Naive thymus-derived CD4-positive, alpha-beta T cell (primary cell): Measurements from ENCODE around the gene XPC. TPM values are rescaled to one million over a fixed set of nuclear protein-coding genes. Genes with fewer than 3 reads are reported as not detected.
A peak's percentile ranks its signal among the peaks of the same experiment; 100 is the strongest.

Source experiments
- ATAC-seq: fragments of 150-1000 bp; cut with Tn5 transposase; 2 replicates; pipeline ENCODE4 v1.10.0; 2021; ENCODE audit warnings: mild to moderate bottlenecking, moderate library complexity
- CTCF ChIA-PET: fragments of 350-600 bp; sonication (Branson Sonifier 250); formaldehyde crosslinking; loops from one replicate; lab custom pipeline; 2021; ENCODE audit warnings: antibody characterized with exemption; lab: Charles Lee
- POLR2A ChIA-PET: fragments of 350-600 bp; sonication (Branson Sonifier 250); formaldehyde crosslinking; loops from one replicate; lab custom pipeline; 2021; ENCODE audit warnings: antibody characterized with exemption, inconsistent platforms; lab: Charles Lee
- DNase-seq, 9 donors: peaks; one replicate each; pipeline versions ENCODE4 v3.0.0 to v3.0.0-alpha.2; 2020 to 2022; ENCODE audit warnings: mixed read lengths in 1 of 9
- H3K27ac ChIP-seq: one replicate; pipeline ENCODE4 v1.7.0; 2013; ENCODE audit warnings: mild to moderate bottlenecking, low read depth, low read length, moderate library complexity
- H3K27me3 ChIP-seq, 2 donors: one replicate each; pipeline ENCODE4 v1.7.0; 2013; ENCODE audit warnings: low read length in 2 of 2, mild to moderate bottlenecking in 2 of 2, moderate library complexity in 2 of 2; ENCODE audit not compliant: control insufficient read depth in 2 of 2, insufficient read depth in 2 of 2
- H3K36me3 ChIP-seq, 3 experiments: 1 replicate in 2 of 3; 2 replicates in 1 of 3; pipeline ENCODE4 v1.7.0; 2013; ENCODE audit warnings: low read length in 3 of 3, mild to moderate bottlenecking in 3 of 3, moderate library complexity in 1 of 3; ENCODE audit not compliant: insufficient read depth in 3 of 3, control insufficient read depth in 2 of 3
- H3K4me1 ChIP-seq, 2 donors: one replicate each; pipeline ENCODE4 v1.7.0; 2013; ENCODE audit warnings: low read length in 2 of 2, mild to moderate bottlenecking in 2 of 2, moderate library complexity in 1 of 2; ENCODE audit not compliant: control insufficient read depth in 2 of 2, insufficient read depth in 2 of 2
- H3K4me3 ChIP-seq: 2 replicates; pipeline ENCODE4 v1.7.0; 2013; ENCODE audit warnings: mild to moderate bottlenecking, low read length
- H3K9me3 ChIP-seq, 3 experiments: 1 replicate in 2 of 3; 2 replicates in 1 of 3; pipeline ENCODE4 v1.7.0; 2013; ENCODE audit warnings: low read length in 3 of 3; ENCODE audit not compliant: control insufficient read depth in 2 of 3
- H3K27ac Mint-ChIP-seq, 9 donors: one replicate each; pipeline ENCODE4 v1.8.0; 2020 to 2022; ENCODE audit warnings: mixed read lengths in 9 of 9, mild to moderate bottlenecking in 8 of 9, moderate library complexity in 5 of 9, inconsistent platforms in 2 of 9
- H3K27me3 Mint-ChIP-seq, 5 donors: one replicate each; pipeline ENCODE4 v1.8.0; 2021 to 2022; ENCODE audit warnings: mixed read lengths in 5 of 5, mild to moderate bottlenecking in 1 of 5
- H3K36me3 Mint-ChIP-seq, 5 donors: one replicate each; pipeline ENCODE4 v1.8.0; 2020 to 2022; ENCODE audit warnings: mixed read lengths in 5 of 5, mild to moderate bottlenecking in 3 of 5, inconsistent platforms in 1 of 5
- H3K4me1 Mint-ChIP-seq, 7 donors: one replicate each; pipeline ENCODE4 v1.8.0; 2020 to 2022; ENCODE audit warnings: mixed read lengths in 7 of 7, mild to moderate bottlenecking in 3 of 7, inconsistent platforms in 1 of 7
- H3K4me3 Mint-ChIP-seq, 10 donors: one replicate each; pipeline ENCODE4 v1.8.0; 2020 to 2022; ENCODE audit warnings: mild to moderate bottlenecking in 10 of 10, mixed read lengths in 10 of 10, moderate library complexity in 6 of 10, inconsistent platforms in 2 of 10
- H3K9me3 Mint-ChIP-seq, 11 donors: one replicate each; pipeline ENCODE4 v1.8.0; 2020 to 2022; ENCODE audit warnings: mixed read lengths in 11 of 11, mild to moderate bottlenecking in 4 of 11, inconsistent platforms in 1 of 11, moderate library complexity in 1 of 11
- intact Hi-C, 2 donors: fragments of 100-400 bp; cut with micrococcal nuclease; formaldehyde crosslinking; loops; one replicate each; pipeline ENCODE4 v1.15.1; 2023
- polyA plus RNA-seq, 2 donors: library from polyadenylated mRNA; unstranded; fragments of 300-500 nt; fragmentation: Illumina TruSeq; gene quantifications; one replicate each; pipeline ENCODE4 v1.2.3, GENCODE V29; 2021
- total RNA-seq, 6 experiments: library from RNA in 5 of 6; stranded (reverse) in 5 of 6; gene quantifications; 1 replicate in 5 of 6; 2 replicates in 1 of 6; pipeline ENCODE4 v1.2.3 and lab custom pipeline; 2021 to 2026

XPC gene
- total and polyA plus RNA-seq, 7 experiments from 2014 or later = 50.0 to 94.8 (median 57.7) TPM

DNA sequence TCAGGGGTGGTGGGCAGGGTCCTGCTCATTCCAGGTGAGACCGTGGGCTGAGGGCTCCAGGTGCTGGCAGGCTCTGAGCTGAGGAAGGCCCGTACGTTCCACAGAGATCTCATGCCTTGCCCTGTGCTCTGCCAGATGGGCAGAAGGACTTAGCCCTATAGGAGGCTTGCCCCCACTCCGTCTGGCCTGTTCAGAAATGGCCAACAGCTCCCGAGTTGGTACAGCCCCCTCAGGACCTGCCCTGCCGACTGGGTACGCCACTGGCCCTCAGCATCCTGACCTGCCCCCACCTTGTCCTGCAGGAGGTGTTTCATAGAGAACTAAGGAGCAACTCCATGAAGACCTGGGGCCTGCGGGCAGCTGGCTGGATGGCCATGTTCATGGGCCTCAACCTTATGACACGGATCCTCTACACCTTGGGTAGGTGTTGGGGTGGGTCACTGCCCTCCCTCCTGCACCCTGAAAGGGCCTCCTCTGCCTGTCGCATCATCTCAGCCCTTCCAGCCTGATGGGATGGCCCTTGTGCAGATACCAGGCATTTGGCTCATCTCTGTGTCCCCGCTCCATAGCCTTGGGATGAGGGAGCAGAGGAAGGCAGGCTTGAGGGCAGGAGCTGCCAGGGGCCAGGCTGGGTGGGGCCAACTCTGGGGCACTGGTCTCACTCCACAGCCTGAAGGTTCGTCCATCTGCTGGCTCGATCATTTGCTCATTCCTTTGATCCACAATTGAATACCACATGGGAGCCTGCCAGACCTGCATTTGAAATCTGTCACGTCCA is 39.3 kb downstream of the XPC start:
- peaks cover 6 to 40% (median 10%) of the 10 kb centered on the region in 5 donors for H3K36me3 Mint-ChIP-seq
- DNase-seq (no peak), ATAC-seq (no peak)
- Histone ChIP-seq H3K4me1 (peaks cover 34 to 38% of the 10 kb centered on the region in 2 donors), H3K36me3 (peaks cover 0 to 78% (median 12%) of the 10 kb centered on the region in 3 experiments), H3K4me3 (no peak overlapping the region), H3K27ac (no peak overlapping the region), H3K9me3 (no peaks in the 10 kb centered on the region), H3K27me3 (no peaks in the 10 kb centered on the region)
- peak overlapping the region in 7 of 9 donors; percentile 25 to 100 (median 75) for H3K27ac Mint-ChIP-seq
- intact Hi-C loops = no loop called here
- H3K4me3 Mint-ChIP-seq = no peak overlapping the region
- ChIA-PET POLR2A (interaction anchor here (0.7 to 0.8 kb wide), 2 partner anchors 14 to 1540 kb away, joined by 3 read pairs; partner anchors contain the start of genes CHCHD4 and TMEM43), CTCF (no interaction called here)
- peaks cover 25 to 40% (median 32%) of the 10 kb centered on the region in 7 donors for H3K4me1 Mint-ChIP-seq
- H3K27me3 Mint-ChIP-seq = no peaks in the 10 kb centered on the region
- H3K9me3 Mint-ChIP-seq = no peaks in the 10 kb centered on the region

DNA sequence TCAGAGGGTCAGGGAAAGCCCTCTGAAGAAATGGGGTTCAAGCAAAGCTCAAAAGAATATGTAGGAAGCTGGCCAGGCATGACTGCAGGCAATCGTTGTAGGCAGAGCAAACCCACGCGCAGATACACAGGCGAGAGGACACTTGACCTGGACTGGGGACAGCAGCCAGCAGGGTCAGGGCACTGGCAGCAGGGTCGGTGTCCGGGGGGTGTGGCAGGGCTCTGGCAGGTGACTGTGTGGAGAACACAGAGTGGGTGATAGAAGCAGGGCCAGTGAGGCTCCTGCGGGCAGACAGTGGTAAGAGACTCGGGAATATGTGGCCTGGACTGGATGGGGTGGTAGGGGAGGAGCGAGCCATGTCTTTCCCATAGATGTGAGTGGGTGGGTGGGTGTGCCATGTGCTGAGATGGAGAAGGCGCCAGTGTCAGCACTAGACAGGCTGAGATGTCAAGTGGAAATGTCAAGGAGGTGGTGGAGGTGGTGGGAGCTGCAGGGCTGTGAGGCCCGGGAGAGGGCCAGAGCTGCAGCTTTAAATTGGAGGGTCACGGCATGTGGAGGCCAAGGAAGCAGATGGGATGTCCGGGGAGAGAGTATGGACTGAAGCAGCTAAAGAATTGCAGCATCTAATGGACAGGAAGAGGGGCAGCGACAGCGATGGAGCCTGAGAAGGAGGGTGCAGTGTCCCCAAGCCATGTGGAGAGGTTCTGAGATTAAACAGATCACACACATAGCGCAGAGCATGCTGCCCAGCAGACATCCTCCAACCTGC is 40.1 kb downstream of the XPC start:
- CTCF ChIA-PET = no interaction called here
- intact Hi-C loops = no loop called here
- H3K4me1 Mint-ChIP-seq = peaks cover 23 to 34% (median 29%) of the 10 kb centered on the region in 7 donors
- H3K36me3 Mint-ChIP-seq = peaks cover 6 to 47% (median 10%) of the 10 kb centered on the region in 5 donors
- no peak overlapping the region for H3K4me3 Mint-ChIP-seq
- Histone ChIP-seq H3K27me3 (no peaks in the 10 kb centered on the region), H3K4me1 (peaks cover 27 to 30% of the 10 kb centered on the region in 2 donors), H3K4me3 (no peak overlapping the region), H3K27ac (no peak overlapping the region), H3K36me3 (peaks cover 5 to 86% (median 12%) of the 10 kb centered on the region in 3 experiments), H3K9me3 (no peaks in the 10 kb centered on the region)
- no peaks in the 10 kb centered on the region for H3K27me3 Mint-ChIP-seq
- H3K9me3 Mint-ChIP-seq = no peaks in the 10 kb centered on the region
- no peak for DNase-seq
- POLR2A ChIA-PET = interaction anchor here (1.7 kb wide), 1 partner anchor 14 kb away, joined by 5 read pairs; the partner anchor contains the start of genes CHCHD4 and TMEM43
- no peak for ATAC-seq
- peak overlapping the region in 6 of 9 donors; percentile 32 to 83 (median 72) for H3K27ac Mint-ChIP-seq

DNA sequence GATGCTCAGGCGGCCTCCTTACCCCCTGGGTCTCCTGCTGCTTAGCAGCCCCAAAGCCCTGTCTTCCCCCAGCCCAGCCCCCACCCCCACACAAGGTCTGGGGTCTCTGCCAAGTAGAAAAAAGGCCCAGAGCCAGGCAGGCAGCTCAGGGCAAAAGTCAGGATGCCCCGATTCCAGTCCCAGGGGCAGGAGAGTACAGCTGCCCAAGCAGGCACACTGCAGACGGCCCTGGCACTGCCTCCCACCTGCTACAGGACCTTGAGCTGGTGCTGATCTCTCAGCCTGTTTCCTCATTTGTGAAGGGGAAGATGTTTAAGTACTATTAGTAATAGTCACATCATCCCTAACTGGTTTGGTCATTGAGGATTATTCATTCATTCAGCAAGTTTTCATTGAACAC is 41.0 kb downstream of the XPC start:
- intact Hi-C loops = no loop called here
- Histone ChIP-seq H3K27ac (no peak overlapping the region), H3K36me3 (peaks cover 5 to 94% (median 16%) of the 10 kb centered on the region in 3 experiments), H3K27me3 (no peaks in the 10 kb centered on the region), H3K4me3 (no peak overlapping the region), H3K4me1 (peaks cover 20 to 24% of the 10 kb centered on the region in 2 donors), H3K9me3 (no peaks in the 10 kb centered on the region)
- DNase-seq (no peak), ATAC-seq (no peak)
- H3K36me3 Mint-ChIP-seq = peaks cover 6 to 56% (median 14%) of the 10 kb centered on the region in 5 donors
- H3K27ac Mint-ChIP-seq = peak overlapping the region in 1 of 9 donors; percentile 70
- H3K9me3 Mint-ChIP-seq = no peaks in the 10 kb centered on the region
- POLR2A ChIA-PET = interaction anchor here (1.7 kb wide), 1 partner anchor 13 kb away, joined by 5 read pairs; the partner anchor contains the start of genes CHCHD4 and TMEM43
- no peaks in the 10 kb centered on the region for H3K27me3 Mint-ChIP-seq
- CTCF ChIA-PET = no interaction called here
- no peak overlapping the region for H3K4me3 Mint-ChIP-seq
- peaks cover 16 to 25% (median 20%) of the 10 kb centered on the region in 7 donors for H3K4me1 Mint-ChIP-seq

DNA sequence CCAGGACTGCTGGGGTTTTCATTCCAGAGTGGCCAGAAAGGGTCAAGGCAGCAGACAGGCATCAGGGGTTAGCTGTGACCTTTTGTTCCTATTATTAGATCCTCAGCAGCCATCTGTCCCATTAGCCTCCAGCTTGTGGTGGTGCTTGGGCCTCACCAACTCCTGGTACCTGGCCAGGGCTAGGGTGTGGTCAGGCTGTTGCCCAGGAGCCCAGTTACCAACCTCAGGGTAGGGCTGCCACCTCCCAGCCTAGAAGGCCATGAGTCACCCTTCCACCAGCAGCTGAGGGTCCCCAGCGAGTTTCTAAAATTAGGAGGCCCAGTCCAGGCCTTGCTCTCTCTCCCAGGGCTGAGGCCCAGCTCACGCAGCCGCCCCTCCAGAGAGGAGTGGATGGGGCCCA is 41.4 kb downstream of the XPC start:
- intact Hi-C loops = no loop called here

DNA sequence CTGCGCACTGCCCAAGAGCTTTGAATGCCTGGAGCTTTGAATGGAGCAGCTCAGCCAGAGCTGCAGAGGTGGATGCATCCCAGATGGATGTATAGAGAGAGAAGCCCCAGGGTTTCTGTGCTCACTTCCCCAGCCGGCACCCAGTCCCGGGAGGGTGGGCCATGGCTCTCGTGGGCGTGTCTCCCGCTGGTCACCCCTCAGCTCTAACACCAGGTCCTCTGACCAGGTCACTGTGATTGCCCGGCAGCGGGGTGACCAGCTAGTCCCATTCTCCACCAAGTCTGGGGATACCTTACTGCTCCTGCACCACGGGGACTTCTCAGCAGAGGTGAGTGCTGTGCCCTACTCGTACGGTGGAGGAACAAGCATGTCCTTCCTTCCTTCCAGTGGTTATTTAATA is 42.8 kb downstream of the XPC start:
- Histone ChIP-seq H3K27me3 (no peaks in the 10 kb centered on the region), H3K9me3 (no peaks in the 10 kb centered on the region), H3K27ac (no peak overlapping the region), H3K4me1 (peaks cover 2 to 5% of the 10 kb centered on the region in 2 donors), H3K4me3 (no peak overlapping the region), H3K36me3 (peaks cover 19 to 98% (median 29%) of the 10 kb centered on the region in 3 experiments)
- POLR2A ChIA-PET = no interaction called here
- no peaks in the 10 kb centered on the region for H3K9me3 Mint-ChIP-seq
- peak overlapping the region in 1 of 9 donors; percentile 1 for H3K27ac Mint-ChIP-seq
- DNase-seq = no peak
- peaks cover 11 to 69% (median 18%) of the 10 kb centered on the region in 5 donors for H3K36me3 Mint-ChIP-seq
- intact Hi-C loops = no loop called here
- no peak for ATAC-seq
- CTCF ChIA-PET = no interaction called here
- peaks cover 2 to 7% (median 3%) of the 10 kb centered on the region in 7 donors for H3K4me1 Mint-ChIP-seq
- no peaks in the 10 kb centered on the region for H3K27me3 Mint-ChIP-seq
- H3K4me3 Mint-ChIP-seq = no peak overlapping the region

More for the DNA sequence above, 41.4 kb downstream of the XPC start:
- Histone ChIP-seq H3K9me3 (no peaks in the 10 kb centered on the region), H3K4me3 (no peak overlapping the region), H3K27ac (no peak overlapping the region), H3K4me1 (peaks cover 16 to 19% of the 10 kb centered on the region in 2 donors), H3K36me3 (peaks cover 5 to 97% (median 17%) of the 10 kb centered on the region in 3 experiments), H3K27me3 (no peaks in the 10 kb centered on the region)
- no peak overlapping the region for H3K27ac Mint-ChIP-seq
- H3K9me3 Mint-ChIP-seq = no peaks in the 10 kb centered on the region
- ATAC-seq = no peak
- no peak overlapping the region for H3K4me3 Mint-ChIP-seq
- no peaks in the 10 kb centered on the region for H3K27me3 Mint-ChIP-seq
- peaks cover 12 to 21% (median 16%) of the 10 kb centered on the region in 7 donors for H3K4me1 Mint-ChIP-seq
- CTCF ChIA-PET = no interaction called here
- DNase-seq = no peak
- peaks cover 6 to 59% (median 14%) of the 10 kb centered on the region in 5 donors for H3K36me3 Mint-ChIP-seq
- POLR2A ChIA-PET = interaction anchor here (1.7 kb wide), 1 partner anchor 12 kb away, joined by 5 read pairs; the partner anchor contains the start of genes CHCHD4 and TMEM43

DNA sequence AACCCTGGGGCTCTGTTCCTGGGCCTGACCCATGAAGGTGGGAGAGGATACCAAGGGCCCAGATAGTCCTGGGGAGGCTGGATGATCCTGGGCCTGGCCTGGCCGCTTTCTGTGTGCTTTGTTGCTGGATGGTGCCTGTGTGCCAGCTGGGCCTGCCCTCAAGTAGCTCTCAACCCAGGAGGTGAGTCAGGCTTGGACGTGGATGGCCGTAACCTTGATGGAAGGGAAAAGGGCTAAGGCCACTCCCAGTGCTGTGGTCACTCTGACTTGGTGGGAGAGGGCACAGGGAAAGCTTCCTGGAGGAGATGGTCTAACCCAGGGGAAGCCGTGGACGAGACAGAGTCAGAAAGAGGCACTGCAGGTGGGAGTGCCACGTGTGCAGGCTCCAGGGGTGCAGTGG is 44.1 kb downstream of the XPC start:
- DNase-seq (no peak), ATAC-seq (no peak)
- H3K4me1 Mint-ChIP-seq = peaks cover 0 to 5% (median under 1%) of the 10 kb centered on the region in 7 donors
- no peaks in the 10 kb centered on the region for H3K9me3 Mint-ChIP-seq
- H3K4me1 ChIP-seq = no peaks in the 10 kb centered on the region
- ChIA-PET POLR2A (interaction anchor here (0.5 kb wide), 1 partner anchor 194 kb away, joined by 3 read pairs; no protein-coding TSS in a partner anchor), CTCF (no interaction called here)
- no peak overlapping the region for H3K27ac ChIP-seq
- H3K27me3 ChIP-seq = no peaks in the 10 kb centered on the region
- intact Hi-C loops = no loop called here
- no peaks in the 10 kb centered on the region for H3K27me3 Mint-ChIP-seq
- no peaks in the 10 kb centered on the region for H3K9me3 ChIP-seq
- H3K4me3 ChIP-seq = no peak overlapping the region
- H3K36me3 Mint-ChIP-seq = peaks cover 20 to 73% (median 23%) of the 10 kb centered on the region in 5 donors
- no peak overlapping the region for H3K4me3 Mint-ChIP-seq
- H3K36me3 ChIP-seq = peaks cover 20 to 100% (median 35%) of the 10 kb centered on the region in 3 experiments
- H3K27ac Mint-ChIP-seq = peak overlapping the region in 1 of 9 donors; percentile 41
